Stomach (tissue), 4 donors: ENCODE results near the gene TFF1.

ENCODE experiments used
- EP300 ChIP-seq: sonication (generic); formaldehyde crosslinking; IDR thresholded peaks from one replicate; pipeline ENCODE4 v1.6.1; 2017; ENCODE audit warnings: antibody characterized with exemption
- POLR2A ChIP-seq, 4 donors: fragments of 450-650 bp; IDR thresholded peaks; one replicate each; pipeline ENCODE4 v1.6.1; 2016; ENCODE audit warnings: antibody characterized with exemption in 4 of 4, control low read depth in 2 of 4, mild to moderate bottlenecking in 1 of 4, moderate library complexity in 1 of 4
- POLR2AphosphoS5 ChIP-seq, 3 donors: sonication (generic); formaldehyde crosslinking; IDR thresholded peaks; one replicate each; pipeline ENCODE4 v1.6.1; 2016; ENCODE audit warnings: antibody characterized with exemption in 3 of 3
- TF ChIP-seq, protein P1 (sequence below), 7 experiments: fragments of 450-650 bp in 4 of 7; fragments of 200-600 bp in 3 of 7; sonication (generic) in 3 of 7; IDR thresholded peaks; one replicate each; pipeline ENCODE4 v1.5.1; 2016 to 2019; ENCODE audit warnings: antibody characterized with exemption in 7 of 7, control low read depth in 2 of 7, mild to moderate bottlenecking in 1 of 7

DNA sequence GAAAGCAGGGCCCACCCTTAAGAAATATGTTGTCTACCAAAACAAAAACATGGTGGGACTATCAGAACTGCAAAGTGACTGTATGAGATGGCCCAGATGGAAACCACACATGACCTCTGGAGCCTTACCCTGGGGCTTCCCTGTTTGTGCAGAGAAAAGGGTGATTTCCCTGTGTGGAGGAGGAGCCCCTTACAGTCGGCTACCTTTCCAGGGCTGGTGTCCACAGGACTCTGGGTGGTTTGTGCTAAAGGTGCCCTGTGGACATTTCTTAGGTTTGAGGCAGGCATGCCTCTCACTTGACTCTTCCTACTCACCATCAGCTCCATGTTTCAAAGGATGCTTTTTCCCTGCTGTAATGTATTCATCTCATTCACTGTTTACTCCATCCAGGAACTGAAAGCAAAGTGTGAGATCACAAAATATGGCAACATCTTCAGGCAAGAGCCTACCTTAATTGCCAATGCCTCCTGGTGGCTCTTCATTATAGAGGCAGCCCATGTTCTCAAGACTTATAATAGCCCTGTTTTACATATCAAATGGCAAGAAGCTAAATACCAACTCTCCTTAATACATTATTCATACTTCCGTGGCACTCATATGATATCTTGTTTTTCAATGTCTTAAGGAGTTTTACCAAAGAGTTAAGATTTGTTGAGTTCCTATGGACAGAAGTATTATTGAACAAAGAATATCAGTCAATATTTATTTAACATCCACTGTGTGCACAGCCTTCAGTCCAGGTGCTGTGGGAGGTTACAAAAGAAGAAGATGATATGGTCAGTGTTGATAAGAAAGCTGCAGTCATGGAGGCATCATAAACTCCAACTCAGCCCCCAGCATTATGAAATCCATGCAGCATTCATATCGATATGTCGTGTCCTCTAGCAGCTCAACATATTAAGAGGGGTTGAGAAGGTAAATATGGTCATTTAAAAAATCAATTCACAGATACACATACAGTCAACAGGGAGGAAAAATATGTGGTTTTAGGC lies 35.7 kb downstream of the TFF1 start:
- TF ChIP-seq, protein P1, sequence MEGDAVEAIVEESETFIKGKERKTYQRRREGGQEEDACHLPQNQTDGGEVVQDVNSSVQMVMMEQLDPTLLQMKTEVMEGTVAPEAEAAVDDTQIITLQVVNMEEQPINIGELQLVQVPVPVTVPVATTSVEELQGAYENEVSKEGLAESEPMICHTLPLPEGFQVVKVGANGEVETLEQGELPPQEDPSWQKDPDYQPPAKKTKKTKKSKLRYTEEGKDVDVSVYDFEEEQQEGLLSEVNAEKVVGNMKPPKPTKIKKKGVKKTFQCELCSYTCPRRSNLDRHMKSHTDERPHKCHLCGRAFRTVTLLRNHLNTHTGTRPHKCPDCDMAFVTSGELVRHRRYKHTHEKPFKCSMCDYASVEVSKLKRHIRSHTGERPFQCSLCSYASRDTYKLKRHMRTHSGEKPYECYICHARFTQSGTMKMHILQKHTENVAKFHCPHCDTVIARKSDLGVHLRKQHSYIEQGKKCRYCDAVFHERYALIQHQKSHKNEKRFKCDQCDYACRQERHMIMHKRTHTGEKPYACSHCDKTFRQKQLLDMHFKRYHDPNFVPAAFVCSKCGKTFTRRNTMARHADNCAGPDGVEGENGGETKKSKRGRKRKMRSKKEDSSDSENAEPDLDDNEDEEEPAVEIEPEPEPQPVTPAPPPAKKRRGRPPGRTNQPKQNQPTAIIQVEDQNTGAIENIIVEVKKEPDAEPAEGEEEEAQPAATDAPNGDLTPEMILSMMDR (IDR thresholded peaks at IDR 0.05) = no peak
- TF ChIP-seq POLR2A (IDR thresholded peaks at IDR 0.05) (no peak), EP300 (no peak), POLR2AphosphoS5 (IDR thresholded peaks at IDR 0.05) (no peak)
